K562 (cell line): ENCODE measurements around the gene PTHLH. TPM values are rescaled to one million over a fixed set of nuclear protein-coding genes. Genes with fewer than 3 reads are reported as not detected.

Experiments
- ATAC-seq: fragments of 200-7000 bp; cut with Tn5 transposase; 3 replicates; pipeline ENCODE4 v1.9.1; 2020; ENCODE audit warnings: moderate library complexity
- BruUV-seq: library from RNA; stranded (reverse); fragments of 400-500 nt; replicated peaks from 2 replicates; lab custom pipeline; 2021; lab: Mats Ljungman, UMichigan
- CTCF ChIA-PET: fragments of 300-600 bp; formaldehyde crosslinking; extraction: SDS; loops from one replicate; lab custom pipeline; 2021; ENCODE audit warnings: low intra/inter-chr PET ratio; lab: Yijun Ruan, JAX
- POLR2A ChIA-PET: fragments of 300-600, 350-650 bp; sonication (Branson Sonifier 250); formaldehyde crosslinking; extraction: SDS; loops from one replicate; lab custom pipeline; 2021; ENCODE audit warnings: antibody characterized with exemption, inconsistent platforms; lab: Yijun Ruan, JAX
- DNase-seq, 4 experiments: peaks; one replicate each; pipeline versions ENCODE4 v3.0.0 to v3.0.0-alpha.2; 2011 to 2018; ENCODE audit warnings: low spot score in 3 of 4, mixed read lengths in 3 of 4; ENCODE audit errors: extremely low read depth in 1 of 4
- FAIRE-seq: peaks from 2 replicates; lab custom pipeline; 2011; peaks lifted over from hg19 to GRCh38; lab: Jason Lieb, UNC
- H2AFZ ChIP-seq: 2 replicates; pipeline ENCODE4 v1.6.0; 2011; ENCODE audit warnings: low read depth, low read length, control low read depth, inconsistent platforms
- H3K27ac ChIP-seq: fragments of 200-600 bp; 3 replicates; pipeline ENCODE4 v1.8.0; 2011; ENCODE audit warnings: low read depth, mild to moderate bottlenecking, control low read depth, inconsistent platforms, low read length, moderate library complexity, mixed read lengths; ENCODE audit errors: extremely low read depth
- H3K27me3 ChIP-seq, 2 experiments: fragments of 300-600 bp in 1 of 2; 2 replicates in 1 of 2; 3 replicates in 1 of 2; pipeline versions ENCODE4 v1.6.0 to v1.8.0; 2011; ENCODE audit warnings: inconsistent platforms in 2 of 2, low read length in 2 of 2, mild to moderate bottlenecking in 1 of 2, mixed read lengths in 1 of 2, moderate library complexity in 1 of 2; ENCODE audit not compliant: control insufficient read depth in 2 of 2, insufficient read depth in 2 of 2
- H3K36me3 ChIP-seq: fragments of 300-600 bp; 3 replicates; pipeline ENCODE4 v1.8.0; 2011; ENCODE audit warnings: mild to moderate bottlenecking, low read length, inconsistent platforms; ENCODE audit not compliant: control insufficient read depth, insufficient read depth
- H3K4me1 ChIP-seq, 2 experiments: fragments of 200-600 bp in 1 of 2; replicated peaks in 1 of 2; 2 replicates in 1 of 2; 3 replicates in 1 of 2; pipeline versions ENCODE4 v1.5.1 to v1.8.0; 2011; ENCODE audit warnings: inconsistent platforms in 2 of 2, low read length in 2 of 2, mild to moderate bottlenecking in 1 of 2, mixed read lengths in 1 of 2, moderate library complexity in 1 of 2; ENCODE audit not compliant: control insufficient read depth in 2 of 2, insufficient read depth in 2 of 2
- H3K4me2 ChIP-seq: 2 replicates; pipeline ENCODE4 v1.6.1; 2011; ENCODE audit warnings: low read length, control low read depth, inconsistent platforms, mixed read lengths; ENCODE audit not compliant: insufficient read depth
- H3K4me3 ChIP-seq: fragments of 200-600 bp; sonication (generic), shearing (Covaris generic); 2 replicates; pipeline ENCODE4 v1.5.1; 2016; ENCODE audit warnings: control low read depth, inconsistent platforms
- H3K79me2 ChIP-seq: fragments of 200-600 bp; 3 replicates; pipeline ENCODE4 v1.8.0; 2011; ENCODE audit warnings: low read length, inconsistent platforms; ENCODE audit not compliant: control insufficient read depth, insufficient read depth
- H3K9ac ChIP-seq, 2 experiments: 2 replicates each; pipeline versions ENCODE4 v1.6.0 to v1.6.1; 2011; ENCODE audit warnings: low read depth in 2 of 2, low read length in 2 of 2, control low read depth in 1 of 2, inconsistent platforms in 1 of 2, mild to moderate bottlenecking in 1 of 2, mixed read lengths in 1 of 2; ENCODE audit not compliant: insufficient read depth in 1 of 2
- H3K9me1 ChIP-seq: one replicate; pipeline ENCODE4 v1.6.0; 2011; ENCODE audit warnings: inconsistent platforms, mild to moderate bottlenecking, low read length, moderate library complexity; ENCODE audit not compliant: control insufficient read depth, insufficient read depth
- H3K9me3 ChIP-seq: replicated peaks from 2 replicates; pipeline ENCODE4 v1.5.1; 2011; ENCODE audit warnings: low read depth, low read length, inconsistent platforms; ENCODE audit not compliant: control insufficient read depth, insufficient read depth
- H4K20me1 ChIP-seq: replicated peaks from 2 replicates; pipeline ENCODE4 v1.6.1; 2011; ENCODE audit warnings: low read length, inconsistent platforms, mixed read lengths; ENCODE audit not compliant: control insufficient read depth, insufficient read depth
- CEBPB ChIP-seq: fragments of 450-650 bp; IDR thresholded peaks from 2 replicates; pipeline ENCODE4 v1.6.1; 2016; ENCODE audit warnings: missing genetic modification characterization, missing compliant biosample characterization
- CEBPG ChIP-seq, 3 experiments: fragments of 200-800 bp in 1 of 3; sonication (Bioruptor generic) in 1 of 3; sonication (generic) in 1 of 3; formaldehyde crosslinking in 1 of 3; IDR thresholded peaks in 2 of 3; conservative IDR thresholded peaks in 1 of 3; 2 replicates each; pipeline versions ENCODE4 v1.6.1 to v1.8.0; 2016 to 2022; ENCODE audit warnings: missing compliant biosample characterization in 2 of 3, missing genetic modification characterization in 2 of 3, mild to moderate bottlenecking in 1 of 3, missing genetic modification reagents in 1 of 3
- TEAD1 ChIP-seq, 2 experiments: fragments of 450-650 bp in 1 of 2; sonication (generic) in 1 of 2; formaldehyde crosslinking; IDR thresholded peaks; 2 replicates each; pipeline versions ENCODE4 v1.4.0 to v1.8.0; 2020 to 2022; ENCODE audit warnings: mild to moderate bottlenecking in 2 of 2, missing genetic modification reagents in 1 of 2
- ZC3H8 ChIP-seq: fragments of 450-650 bp; IDR thresholded peaks from 2 replicates; pipeline ENCODE4 v1.6.1; 2017
- ZNF134 ChIP-seq: fragments of 250-450 bp; sonication (Bioruptor Pico); conservative IDR thresholded peaks from 2 replicates; pipeline ENCODE4 v1.4.0; 2020
- WGBS: fragments of 100-300 bp; shearing (Covaris generic); methylation state at CpG from one replicate; pipeline ENCODE4 v1.1.6; 2016; ENCODE audit warnings: low coverage, mixed read lengths; ENCODE audit not compliant: insufficient coverage; ENCODE audit errors: missing lambda C conversion rate; 5-methylcytosine and 5-hydroxymethylcytosine counted together
- in situ Hi-C: fragments of 300-500 bp; cut with MboI; formaldehyde crosslinking; loops from 4 replicates; pipeline ENCODE4 v1.15.0; 2018; ENCODE audit warnings: inconsistent platforms, mixed read lengths
- intact Hi-C: fragments of 100-400 bp; cut with micrococcal nuclease; formaldehyde crosslinking; loops from 2 replicates; pipeline ENCODE4 v1.14.2; 2022
- polyA plus RNA-seq, 8 experiments: library from polyadenylated mRNA; depleted of rRNA in 4 of 8; stranded (reverse) in 5 of 8; unstranded in 3 of 8; fragments of >200 nt; fragmentation: Nextera tagmentation in 2 of 8; fragmentation: Illumina TruSeq in 1 of 8; extraction: Ambion mirVana in 2 of 8; extraction: Trizol in 1 of 8; gene quantifications; 2 replicates each; pipeline versions ENCODE4 v1.2.1 to v1.2.3, GENCODE V29; 2011 to 2014; ENCODE audit warnings: inconsistent platforms in 1 of 8, missing spikeins in 1 of 8
- total RNA-seq, 7 experiments: library from RNA; depleted of rRNA in 6 of 7; stranded (reverse); fragments of >200 nt in 6 of 7; fragmentation: Illumina TruSeq in 2 of 7; extraction: Trizol in 2 of 7; gene quantifications; 2 replicates each; pipeline versions ENCODE4 v1.2.1 to v1.2.3, GENCODE V29; 2011 to 2021; ENCODE audit warnings: low replicate concordance in 1 of 7
- TF ChIP-seq, protein P1 (sequence below): sonication (generic); formaldehyde crosslinking; IDR thresholded peaks from 2 replicates; pipeline ENCODE4 v1.8.1; 2023; ENCODE audit warnings: mild to moderate bottlenecking, missing genetic modification reagents
- TF ChIP-seq, protein P2 (sequence below): sonication (generic); formaldehyde crosslinking; IDR thresholded peaks from 2 replicates; pipeline ENCODE4 v1.8.1; 2023; ENCODE audit warnings: mild to moderate bottlenecking, missing genetic modification reagents

The PTHLH gene
- total and polyA plus RNA-seq, 9 of the 15 experiments (the other 6 are each of a cell fraction or from before 2014, with no cell fraction given): 0.14 to 2.5 (median 0.74) TPM

DNA sequence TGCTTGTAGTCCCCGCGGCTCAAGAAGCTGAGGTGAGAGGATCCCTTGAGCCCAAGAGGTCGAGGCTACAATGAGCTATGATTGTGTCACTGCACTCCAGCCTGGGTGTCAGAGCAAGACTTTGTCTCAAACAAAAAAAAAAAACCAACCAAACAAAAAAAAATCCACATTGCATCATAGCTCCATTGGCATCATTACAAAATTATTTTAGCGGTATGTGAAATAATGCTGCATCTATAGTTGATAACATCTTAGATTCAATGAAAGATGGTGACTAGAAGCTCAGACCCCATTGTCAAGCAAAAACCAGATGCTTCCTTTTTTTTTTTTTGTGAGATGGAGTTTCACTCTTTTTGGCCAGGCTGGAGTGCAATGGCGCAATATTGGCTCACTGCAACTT lies 14.8 kb upstream of the PTHLH start:
- DNase-seq: no peak
- no peaks in the 10 kb centered on the region; a peak in 1 of 5 replicates for H3K4me1 ChIP-seq
- no peaks in the 10 kb centered on the region for H3K9me3 ChIP-seq
- intact Hi-C loops (no loop called here), in situ Hi-C loops (no loop called here)
- no peak for FAIRE-seq
- H2AFZ ChIP-seq: no peak overlapping the region
- no peaks in the 10 kb centered on the region for H3K9me1 ChIP-seq
- H3K79me2 ChIP-seq: no peaks in the 10 kb centered on the region
- no peak overlapping the region for H3K27ac ChIP-seq
- no peak overlapping the region for H3K4me3 ChIP-seq
- H4K20me1 ChIP-seq: no peaks in the 10 kb centered on the region
- no peaks in the 10 kb centered on the region for H3K27me3 ChIP-seq
- TF ChIP-seq ZNF134 (CRISPR knock-in tag) (no peak), TEAD1 (CRISPR knock-in tag; IDR thresholded peaks at IDR 0.05) (no peak), ZC3H8 (no peak), CEBPB (tag) (0 out of 2 replicates have a peak, but pooled peaks have one; percentile 24), CEBPG (CRISPR knock-in tag; IDR thresholded peaks at IDR 0.05) (no peak), CEBPG (tag; conservative IDR thresholded peaks at IDR 0.05 in 1 of 2, IDR thresholded peaks at IDR 0.05 in 1 of 2) (peak in 1 of 2 experiments; percentile 42; a peak in 1 of 4 replicates)
- TF ChIP-seq, protein P1, sequence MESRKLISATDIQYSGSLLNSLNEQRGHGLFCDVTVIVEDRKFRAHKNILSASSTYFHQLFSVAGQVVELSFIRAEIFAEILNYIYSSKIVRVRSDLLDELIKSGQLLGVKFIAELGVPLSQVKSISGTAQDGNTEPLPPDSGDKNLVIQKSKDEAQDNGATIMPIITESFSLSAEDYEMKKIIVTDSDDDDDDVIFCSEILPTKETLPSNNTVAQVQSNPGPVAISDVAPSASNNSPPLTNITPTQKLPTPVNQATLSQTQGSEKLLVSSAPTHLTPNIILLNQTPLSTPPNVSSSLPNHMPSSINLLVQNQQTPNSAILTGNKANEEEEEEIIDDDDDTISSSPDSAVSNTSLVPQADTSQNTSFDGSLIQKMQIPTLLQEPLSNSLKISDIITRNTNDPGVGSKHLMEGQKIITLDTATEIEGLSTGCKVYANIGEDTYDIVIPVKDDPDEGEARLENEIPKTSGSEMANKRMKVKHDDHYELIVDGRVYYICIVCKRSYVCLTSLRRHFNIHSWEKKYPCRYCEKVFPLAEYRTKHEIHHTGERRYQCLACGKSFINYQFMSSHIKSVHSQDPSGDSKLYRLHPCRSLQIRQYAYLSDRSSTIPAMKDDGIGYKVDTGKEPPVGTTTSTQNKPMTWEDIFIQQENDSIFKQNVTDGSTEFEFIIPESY (CRISPR knock-in tag): 0 out of 2 replicates have a peak, but pooled peaks have one; percentile 18
- TF ChIP-seq, protein P2, sequence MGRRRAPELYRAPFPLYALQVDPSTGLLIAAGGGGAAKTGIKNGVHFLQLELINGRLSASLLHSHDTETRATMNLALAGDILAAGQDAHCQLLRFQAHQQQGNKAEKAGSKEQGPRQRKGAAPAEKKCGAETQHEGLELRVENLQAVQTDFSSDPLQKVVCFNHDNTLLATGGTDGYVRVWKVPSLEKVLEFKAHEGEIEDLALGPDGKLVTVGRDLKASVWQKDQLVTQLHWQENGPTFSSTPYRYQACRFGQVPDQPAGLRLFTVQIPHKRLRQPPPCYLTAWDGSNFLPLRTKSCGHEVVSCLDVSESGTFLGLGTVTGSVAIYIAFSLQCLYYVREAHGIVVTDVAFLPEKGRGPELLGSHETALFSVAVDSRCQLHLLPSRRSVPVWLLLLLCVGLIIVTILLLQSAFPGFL: no peak
- 63% methylated on average over 5 of the region's 5 CpGs for WGBS
- POLR2A ChIA-PET: interaction anchor here (0.6 kb wide), 1 partner anchor 12 kb away, joined by 4 read pairs; no protein-coding TSS in a partner anchor
- H3K9ac ChIP-seq: no peak overlapping the region
- no peak overlapping the region for H3K4me2 ChIP-seq
- H3K36me3 ChIP-seq: no peaks in the 10 kb centered on the region
- no TSS peak for BruUV-seq
- ATAC-seq: no peak
- CTCF ChIA-PET: no interaction called here
